Activated CD4-positive, CD25-positive, alpha-beta regulatory T cell treated with anti-CD3 and anti-CD28 coated beads, Interleukin-2, amount 50 U/mL, for 24 hours (primary cell): ENCODE data around the gene SLC16A12.
"Not testable (repeated sequence)": the region's sequence is repeated elsewhere in the genome, so short reads cannot be mapped to it uniquely, and the experiment has no call there.

Experiments used
- ATAC-seq, 2 donors: fragments of 150-1000 bp; cut with Tn5 transposase; one replicate each; pipeline ENCODE4 v1.10.0; 2021; ENCODE audit warnings: mild to moderate bottlenecking in 1 of 2, moderate library complexity in 1 of 2

Gene SLC16A12

GRCh38 chr10:89414879-89415821 is 120.2 kb downstream of the SLC16A12 start:
- ATAC-seq, result peak; percentile 34 to 46

- ATAC-seq, result peak; percentile 78 to 79
Measured at GRCh38 chr10:89414146-89414878, 121.1 kb downstream of the SLC16A12 start, which contains the start of gene IFIT5. Gene IFIT5 (plus strand): TSS chr10:89414568. CDS start chr10:89414799, 231 bp downstream.

GRCh38 chr10:89413398-89413912 is 121.9 kb downstream of the SLC16A12 start:
- no peak for ATAC-seq

GRCh38 chr10:89412276-89412675 is 123.1 kb downstream of the SLC16A12 start:
- not testable (repeated sequence) for ATAC-seq

GRCh38 chr10:89411135-89411534 is 124.3 kb downstream of the SLC16A12 start:
- ATAC-seq, result not testable (repeated sequence)

- not testable (repeated sequence) for ATAC-seq
Measured at GRCh38 chr10:89410551-89410950, 124.8 kb downstream of the SLC16A12 start.

GRCh38 chr10:89409282-89409681 is 126.1 kb downstream of the SLC16A12 start:
- not testable (repeated sequence) for ATAC-seq

GRCh38 chr10:89407792-89408191 is 127.6 kb downstream of the SLC16A12 start:
- not testable (repeated sequence) for ATAC-seq

GRCh38 chr10:89406178-89406577 is 129.2 kb downstream of the SLC16A12 start:
- not testable (repeated sequence) for ATAC-seq

GRCh38 chr10:89404104-89405047 is 131.0 kb downstream of the SLC16A12 start:
- ATAC-seq, result no peak

- no peak for ATAC-seq
Measured at GRCh38 chr10:89403043-89403442, 132.4 kb downstream of the SLC16A12 start.

GRCh38 chr10:89399956-89400355 is 135.4 kb downstream of the SLC16A12 start:
- no peak for ATAC-seq

- peak in 1 of 2 donors; percentile 55 for ATAC-seq
Measured at GRCh38 chr10:89398003-89398749, 137.2 kb downstream of the SLC16A12 start.

GRCh38 chr10:89395141-89395540 is 140.3 kb downstream of the SLC16A12 start:
- ATAC-seq, result no peak

- ATAC-seq, result no peak
Measured at GRCh38 chr10:89393898-89394297, 141.5 kb downstream of the SLC16A12 start.

GRCh38 chr10:89392974-89393373 is 142.4 kb downstream of the SLC16A12 start:
- ATAC-seq, result peak in 1 of 2 donors; percentile 33

- ATAC-seq, result peak; percentile 77 to 80
Measured at GRCh38 chr10:89391907-89392756, 143.3 kb downstream of the SLC16A12 start, which contains the start of gene IFIT1. Gene IFIT1 (plus strand): TSS chr10:89392623. CDS start chr10:89392713, 90 bp downstream.

GRCh38 chr10:89391226-89391576 is 144.2 kb downstream of the SLC16A12 start:
- ATAC-seq, result not testable (repeated sequence)

- no peak for ATAC-seq
Measured at GRCh38 chr10:89390476-89391225, 144.7 kb downstream of the SLC16A12 start.
